ENCODE results near the gene DAAM2.

Gene DAAM2

DNA sequence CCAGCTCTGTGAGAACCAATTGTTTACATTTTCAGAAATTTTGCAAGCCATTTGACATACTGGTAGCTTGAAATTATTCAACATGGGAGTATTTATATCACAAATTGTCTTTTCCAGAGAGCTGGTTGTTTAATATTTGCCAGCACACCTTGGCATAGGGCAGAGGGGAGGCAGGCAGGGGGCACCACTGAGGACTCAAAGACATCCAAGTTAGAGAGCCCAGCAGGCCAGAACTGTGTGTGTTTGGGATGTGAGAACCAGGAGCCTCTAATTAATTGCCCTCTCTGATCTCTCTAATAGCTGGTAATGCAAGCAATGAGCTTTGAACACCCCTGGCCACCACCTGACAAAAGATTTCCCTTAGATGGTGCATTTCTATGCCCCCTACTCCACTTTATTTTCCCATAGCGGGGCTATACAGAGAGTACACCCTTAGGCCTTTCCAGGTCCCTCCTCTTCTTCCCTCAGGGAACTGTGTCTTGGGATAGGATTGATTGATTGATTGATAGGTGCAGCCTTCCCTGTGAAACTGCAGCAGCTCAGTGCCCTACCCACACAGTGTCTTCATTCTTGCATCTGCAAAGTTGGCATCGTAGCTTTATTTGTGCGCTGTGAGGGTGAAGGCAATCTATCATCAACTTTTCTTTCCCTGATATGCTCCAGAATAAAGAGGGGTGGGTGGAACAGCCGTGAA lies 112.9 kb downstream of the DAAM2 start:
- TF ChIP-seq ZBTB7A (IDR thresholded peaks at IDR 0.05; ENCODE audit: low read depth) (no peak), EGR1 (IDR thresholded peaks at IDR 0.05) (no peak), YY1 (IDR thresholded peaks at IDR 0.05; ENCODE audit: low read depth) (no peak), TEAD4 (IDR thresholded peaks at IDR 0.05) (no peak), RAD21 (IDR thresholded peaks at IDR 0.05; ENCODE audit: low read depth) (no peak), CEBPB (IDR thresholded peaks at IDR 0.05) (no peak), CREB1 (IDR thresholded peaks at IDR 0.05; ENCODE audit: low read depth) (no peak), MAX (IDR thresholded peaks at IDR 0.05) (no peak), EP300 (IDR thresholded peaks at IDR 0.05; ENCODE audit: borderline replicate concordance) (no peak), NFIC (IDR thresholded peaks at IDR 0.05) (no peak), FOXM1 (IDR thresholded peaks at IDR 0.05; ENCODE audit: borderline replicate concordance, low read depth) (no peak), USF1 (IDR thresholded peaks at IDR 0.05) (no peak), TCF12 (IDR thresholded peaks at IDR 0.05; ENCODE audit: low read depth) (no peak), REST (IDR thresholded peaks at IDR 0.05; ENCODE audit: low read depth) (no peak), TAF1 (IDR thresholded peaks at IDR 0.05; ENCODE audit: low read depth) (no peak)

DNA sequence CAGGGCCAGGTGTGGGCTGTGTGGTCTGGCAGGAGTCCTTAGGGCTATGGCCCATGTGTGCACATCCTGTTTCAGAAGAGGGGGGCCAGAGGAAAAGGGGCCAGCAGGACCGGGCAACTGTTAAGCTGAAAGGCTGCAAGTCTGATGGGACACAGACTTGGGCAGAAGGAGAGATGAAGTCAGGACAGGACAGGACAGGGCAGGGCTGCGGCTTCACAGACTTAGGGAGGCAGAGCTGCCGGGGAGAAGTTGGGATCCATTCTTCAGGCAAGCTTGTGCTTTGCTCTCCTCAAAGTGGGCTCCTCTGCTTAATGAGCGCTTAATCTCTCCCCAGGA lies 113.4 kb downstream of the DAAM2 start:
- TF ChIP-seq TAF1 (IDR thresholded peaks at IDR 0.05; ENCODE audit: low read depth) (no peak), ZBTB7A (IDR thresholded peaks at IDR 0.05; ENCODE audit: low read depth) (no peak), EP300 (IDR thresholded peaks at IDR 0.05; ENCODE audit: borderline replicate concordance) (no peak), TCF12 (IDR thresholded peaks at IDR 0.05; ENCODE audit: low read depth) (no peak), CREB1 (IDR thresholded peaks at IDR 0.05; ENCODE audit: low read depth) (no peak), YY1 (IDR thresholded peaks at IDR 0.05; ENCODE audit: low read depth) (no peak), CEBPB (IDR thresholded peaks at IDR 0.05) (no peak), MAX (IDR thresholded peaks at IDR 0.05) (no peak), NFIC (IDR thresholded peaks at IDR 0.05) (no peak), RAD21 (IDR thresholded peaks at IDR 0.05; ENCODE audit: low read depth) (no peak), FOXM1 (IDR thresholded peaks at IDR 0.05; ENCODE audit: borderline replicate concordance, low read depth) (no peak), USF1 (IDR thresholded peaks at IDR 0.05) (no peak), REST (IDR thresholded peaks at IDR 0.05; ENCODE audit: low read depth) (no peak), TEAD4 (IDR thresholded peaks at IDR 0.05) (no peak), EGR1 (IDR thresholded peaks at IDR 0.05) (no peak)

DNA sequence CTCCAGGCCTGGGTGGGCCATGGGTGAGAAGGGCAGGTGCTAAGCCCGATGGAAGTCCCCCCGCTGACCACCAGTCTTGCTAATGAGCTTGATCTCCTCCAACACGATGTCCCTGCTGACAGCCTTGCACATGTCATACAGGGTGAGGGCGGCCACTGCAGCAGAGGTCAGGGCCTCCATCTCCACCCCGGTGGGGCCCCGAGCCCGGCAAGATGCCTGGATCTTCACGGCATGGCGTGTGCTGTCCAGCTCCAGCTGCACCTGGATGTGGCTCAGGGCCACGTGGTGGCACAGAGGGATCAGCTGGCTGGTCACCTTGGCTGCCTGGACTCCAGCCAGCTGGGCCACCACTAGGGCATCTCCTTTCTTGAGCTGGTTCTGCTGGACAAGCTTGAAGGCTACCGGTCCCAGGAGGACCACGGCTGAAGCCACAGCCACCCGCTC lies 114.2 kb downstream of the DAAM2 start:
- TF ChIP-seq EP300 (IDR thresholded peaks at IDR 0.05; ENCODE audit: borderline replicate concordance) (no peak), REST (IDR thresholded peaks at IDR 0.05; ENCODE audit: low read depth) (no peak), YY1 (IDR thresholded peaks at IDR 0.05; ENCODE audit: low read depth) (no peak), TAF1 (IDR thresholded peaks at IDR 0.05; ENCODE audit: low read depth) (no peak), USF1 (IDR thresholded peaks at IDR 0.05) (no peak), TEAD4 (IDR thresholded peaks at IDR 0.05) (no peak), FOXM1 (IDR thresholded peaks at IDR 0.05; ENCODE audit: borderline replicate concordance, low read depth) (no peak), CEBPB (IDR thresholded peaks at IDR 0.05) (no peak)
